Measurements from ENCODE around the gene TCL1A. TPM values are rescaled to one million over a fixed set of nuclear protein-coding genes. Genes with fewer than 3 reads are reported as not detected.

Gene TCL1A
- total RNA-seq, 6 experiments from 2014 or later, result not detected

GRCh38 chr14:95659990-95660385, 53.9 kb downstream of the TCL1A start:
- no peak for TF ChIP-seq CTCF (IDR thresholded peaks at IDR 0.05)
- Mint-ChIP-seq H3K4me3 (no peak overlapping the region), H3K9me3 (peaks cover 18% of the 10 kb centered on the region), H3K27ac (no peak overlapping the region), H3K36me3 (ENCODE audit: low read depth) (no peaks in the 10 kb centered on the region), H3K4me1 (ENCODE audit: low read depth) (no peaks in the 10 kb centered on the region), H3K27me3 (ENCODE audit: insufficient read depth) (peaks cover 6% of the 10 kb centered on the region; the same call in 1 of the 2 replicates)
- no peak for DNase-seq

Other genes with a start within 250 kb of the TCL1A start
- 10 to 100 TPM; 14.8 to 20.4 (median 16.3) TPM for gene SYNE3, start 197.5 kb downstream of the TCL1A start, total RNA-seq (2021; fragmentation: NEBNext Ultra II Directional; extraction: Animal tissue kit (Norgen Biotek cat#: 25700))
- gene GLRX5, start 179.1 kb downstream of the TCL1A start, total RNA-seq (2021; fragmentation: NEBNext Ultra II Directional; extraction: Animal tissue kit (Norgen Biotek cat#: 25700)), result 10 to 100 TPM; 38.7 to 47.2 (median 43.8) TPM
- not detected for gene TCL1B, start 27.7 kb downstream of the TCL1A start, total RNA-seq (2021; fragmentation: NEBNext Ultra II Directional; extraction: Animal tissue kit (Norgen Biotek cat#: 25700))
- gene TUNAR, start 162.7 kb upstream of the TCL1A start, total RNA-seq (2021; fragmentation: NEBNext Ultra II Directional; extraction: Animal tissue kit (Norgen Biotek cat#: 25700)), result not detected

Data from HFFc6 (cell line).